CD14-positive monocyte (primary cell): Measurements from ENCODE around the gene IL12RB1. TPM values are rescaled to one million over a fixed set of nuclear protein-coding genes. Genes with fewer than 3 reads are reported as not detected.
A peak's percentile ranks its signal among the peaks of the same experiment; 100 is the strongest.

Experiments used
- DNase-seq, 3 donors: peaks; one replicate each; pipeline ENCODE4 v3.0.0-alpha.2; 2011 to 2022
- H2AFZ ChIP-seq: 2 replicates; pipeline ENCODE4 v1.6.0; 2012; ENCODE audit warnings: mild to moderate bottlenecking, low read depth, low read length, inconsistent platforms; ENCODE audit not compliant: insufficient read depth, poor library complexity, severe bottlenecking
- H3K27ac ChIP-seq, 2 donors: 1 replicate in 1 of 2; 2 replicates in 1 of 2; pipeline ENCODE4 v1.5.1; 2012 to 2013; ENCODE audit warnings: low read length in 2 of 2, control low read depth in 1 of 2, inconsistent platforms in 1 of 2, low read depth in 1 of 2, mild to moderate bottlenecking in 1 of 2
- H3K27me3 ChIP-seq, 2 donors: one replicate each; pipeline versions ENCODE4 v1.6.0 to v1.6.1; 2011 to 2013; ENCODE audit warnings: low read length in 2 of 2; ENCODE audit not compliant: control insufficient read depth in 2 of 2, insufficient read depth in 2 of 2
- H3K36me3 ChIP-seq, 2 donors: replicated peaks in 1 of 2; 1 replicate in 1 of 2; 2 replicates in 1 of 2; pipeline versions ENCODE4 v1.5.1 to v1.6.1; 2012 to 2013; ENCODE audit warnings: low read length in 2 of 2, control low read depth in 1 of 2, inconsistent platforms in 1 of 2, mild to moderate bottlenecking in 1 of 2; ENCODE audit not compliant: insufficient read depth in 2 of 2, control insufficient read depth in 1 of 2
- H3K4me1 ChIP-seq, 2 donors: 1 replicate in 1 of 2; 2 replicates in 1 of 2; pipeline versions ENCODE4 v1.5.1 to v1.6.1; 2012 to 2013; ENCODE audit warnings: low read length in 2 of 2, control low read depth in 1 of 2, inconsistent platforms in 1 of 2, mild to moderate bottlenecking in 1 of 2, moderate library complexity in 1 of 2; ENCODE audit not compliant: insufficient read depth in 2 of 2, control insufficient read depth in 1 of 2
- H3K4me2 ChIP-seq: replicated peaks from 2 replicates; pipeline ENCODE3; 2012; ENCODE audit warnings: low read length, moderate library complexity, mild to moderate bottlenecking; ENCODE audit not compliant: poor library complexity, severe bottlenecking; ENCODE audit errors: extremely low read depth
- H3K4me3 ChIP-seq, 3 experiments: fragments of 200-600 bp in 1 of 3; sonication (generic) in 1 of 3; replicated peaks in 1 of 3; 1 replicate in 2 of 3; 2 replicates in 1 of 3; pipeline ENCODE4 v1.5.1; 2011 to 2013; ENCODE audit warnings: low read length in 3 of 3, mild to moderate bottlenecking in 3 of 3, control low read depth in 2 of 3, low read depth in 2 of 3, inconsistent platforms in 1 of 3, moderate library complexity in 1 of 3
- H3K79me2 ChIP-seq: 2 replicates; pipeline ENCODE4 v1.6.0; 2012; ENCODE audit warnings: mild to moderate bottlenecking, control low read depth, inconsistent platforms, low read length, moderate library complexity; ENCODE audit not compliant: insufficient read depth
- H3K9ac ChIP-seq: 2 replicates; pipeline ENCODE4 v1.6.0; 2017; ENCODE audit warnings: low read length, mild to moderate bottlenecking; ENCODE audit not compliant: insufficient read depth, poor library complexity, severe bottlenecking
- H3K9me3 ChIP-seq, 2 donors: replicated peaks in 1 of 2; 1 replicate in 1 of 2; 2 replicates in 1 of 2; pipeline versions ENCODE4 v1.5.1 to v1.6.1; 2012 to 2013; ENCODE audit warnings: low read length in 2 of 2, control low read depth in 1 of 2; ENCODE audit not compliant: control insufficient read depth in 1 of 2, insufficient read depth in 1 of 2
- H4K20me1 ChIP-seq: 2 replicates; pipeline ENCODE4 v1.6.0; 2012; ENCODE audit warnings: mild to moderate bottlenecking, low read length, control low read depth, moderate library complexity; ENCODE audit not compliant: insufficient read depth
- H3K27ac Mint-ChIP-seq, 7 donors: one replicate each; pipeline ENCODE4 v1.8.0; 2020; ENCODE audit warnings: mild to moderate bottlenecking in 7 of 7, mixed read lengths in 7 of 7, moderate library complexity in 6 of 7, inconsistent platforms in 2 of 7
- H3K27me3 Mint-ChIP-seq, 3 donors: one replicate each; pipeline ENCODE4 v1.8.0; 2021 to 2022; ENCODE audit warnings: low read depth in 3 of 3, mild to moderate bottlenecking in 3 of 3, mixed read lengths in 3 of 3, moderate library complexity in 3 of 3, inconsistent platforms in 1 of 3
- H3K36me3 Mint-ChIP-seq, 2 donors: one replicate each; pipeline ENCODE4 v1.8.0; 2020; ENCODE audit warnings: mixed read lengths in 2 of 2, inconsistent platforms in 1 of 2, mild to moderate bottlenecking in 1 of 2
- H3K4me1 Mint-ChIP-seq: one replicate; pipeline ENCODE4 v1.8.0; 2020; ENCODE audit warnings: mild to moderate bottlenecking, mixed read lengths
- H3K4me3 Mint-ChIP-seq, 2 donors: one replicate each; pipeline ENCODE4 v1.8.0; 2020; ENCODE audit warnings: mild to moderate bottlenecking in 2 of 2, mixed read lengths in 2 of 2, moderate library complexity in 1 of 2
- H3K9me3 Mint-ChIP-seq, 7 donors: one replicate each; pipeline ENCODE4 v1.8.0; 2020 to 2022; ENCODE audit warnings: mixed read lengths in 7 of 7, mild to moderate bottlenecking in 6 of 7, moderate library complexity in 6 of 7, inconsistent platforms in 2 of 7
- CTCF ChIP-seq: fragments of 200-600 bp; IDR thresholded peaks from one replicate; pipeline ENCODE4 v1.8.0; 2022; ENCODE audit warnings: antibody characterized with exemption, mild to moderate bottlenecking
- WGBS: methylation state at CpG from one replicate; pipeline ENCODE4 v1.1.5; 2013; ENCODE audit warnings: missing lambda C conversion rate; ENCODE audit not compliant: insufficient coverage; 5-methylcytosine and 5-hydroxymethylcytosine counted together
- intact Hi-C, 2 donors: fragments of 100-400 bp; cut with micrococcal nuclease; formaldehyde crosslinking; loops; one replicate each; pipeline versions ENCODE4 v1.15.0 to v1.15.1; 2023
- polyA plus RNA-seq, 3 donors: library from polyadenylated mRNA; depleted of rRNA in 1 of 3; unstranded in 2 of 3; stranded (reverse) in 1 of 3; fragments of 300-500 nt in 2 of 3; fragments of >200 nt in 1 of 3; fragmentation: Illumina TruSeq in 2 of 3; gene quantifications; 1 replicate in 2 of 3; 2 replicates in 1 of 3; pipeline ENCODE4 v1.2.3, GENCODE V29; 2012 to 2021

The IL12RB1 gene
- polyA plus RNA-seq, 3 donors, result 7.8 to 17.5 (median 7.9) TPM

GRCh38 chr19:18046059-18046718 is 40.5 kb downstream of the IL12RB1 start:
- 85% methylated on average over 13 of the region's 14 CpGs for WGBS
- peaks cover 42% of the 10 kb centered on the region for H3K4me1 Mint-ChIP-seq
- no peak overlapping the region for H3K4me2 ChIP-seq
- peak overlapping the region in 2 of 7 donors; percentile 18 to 77 for H3K27ac Mint-ChIP-seq
- intact Hi-C loops, result no loop called here
- no peaks in the 10 kb centered on the region for H3K36me3 ChIP-seq
- H3K4me1 ChIP-seq, result peaks cover 33 to 42% of the 10 kb centered on the region in 2 donors
- no peak for TF ChIP-seq CTCF
- DNase-seq, result peak in 1 of 3 donors; percentile 41
- peaks cover 0 to 6% (median 0%) of the 10 kb centered on the region in 7 donors for H3K9me3 Mint-ChIP-seq
- H3K9ac ChIP-seq, result no peak overlapping the region
- no peak overlapping the region for H3K27ac ChIP-seq
- no peak overlapping the region for H3K4me3 Mint-ChIP-seq
- H3K9me3 ChIP-seq, result no peaks in the 10 kb centered on the region
- H3K27me3 ChIP-seq, result peaks cover 0 to 3% of the 10 kb centered on the region in 2 donors
- no peaks in the 10 kb centered on the region for H3K36me3 Mint-ChIP-seq
- H3K79me2 ChIP-seq, result no peaks in the 10 kb centered on the region
- peaks cover 5 to 17% (median 15%) of the 10 kb centered on the region in 3 donors for H3K27me3 Mint-ChIP-seq
- no peak overlapping the region for H2AFZ ChIP-seq
- H4K20me1 ChIP-seq, result no peaks in the 10 kb centered on the region
- H3K4me3 ChIP-seq, result no peak overlapping the region

GRCh38 chr19:18045307-18046050 is 41.3 kb downstream of the IL12RB1 start:
- no peak for TF ChIP-seq CTCF
- Histone ChIP-seq H3K4me2 (peak overlapping the region; percentile 87), H3K79me2 (no peaks in the 10 kb centered on the region), H3K9ac (peak overlapping the region; percentile 55), H3K27me3 (peaks cover 0 to 7% of the 10 kb centered on the region in 2 donors), H3K27ac (peak overlapping the region; percentile 70 to 77), H4K20me1 (no peaks in the 10 kb centered on the region), H3K4me1 (peaks cover 33 to 42% of the 10 kb centered on the region in 2 donors), H2AFZ (peak overlapping the region; percentile 69), H3K9me3 (no peaks in the 10 kb centered on the region), H3K4me3 (peak overlapping the region; percentile 18 to 75 (median 36)), H3K36me3 (no peaks in the 10 kb centered on the region)
- H3K27ac Mint-ChIP-seq, result peak overlapping the region; percentile 77 to 92 (median 86)
- intact Hi-C loops, result no loop called here
- H3K36me3 Mint-ChIP-seq, result no peaks in the 10 kb centered on the region
- H3K9me3 Mint-ChIP-seq, result peaks cover 0 to 10% (median 4%) of the 10 kb centered on the region in 7 donors
- H3K27me3 Mint-ChIP-seq, result peaks cover 3 to 14% (median 13%) of the 10 kb centered on the region in 3 donors
- H3K4me3 Mint-ChIP-seq, result peak overlapping the region; percentile 81 to 91
- peaks cover 38% of the 10 kb centered on the region for H3K4me1 Mint-ChIP-seq
- 93% methylated on average over 4 of the region's 7 CpGs for WGBS
- DNase-seq, result no peak
